Midbrain (tissue), 1 donor: ENCODE data around the gene MICAL3.
"Not testable (repeated sequence)": the region's sequence is repeated elsewhere in the genome, so short reads cannot be mapped to it uniquely, and the experiment has no call there.

Experiments used
- DNase-seq: peaks from one replicate; lab custom pipeline; 2025; lab: John Stamatoyannopoulos, UW

MICAL3 gene

DNA sequence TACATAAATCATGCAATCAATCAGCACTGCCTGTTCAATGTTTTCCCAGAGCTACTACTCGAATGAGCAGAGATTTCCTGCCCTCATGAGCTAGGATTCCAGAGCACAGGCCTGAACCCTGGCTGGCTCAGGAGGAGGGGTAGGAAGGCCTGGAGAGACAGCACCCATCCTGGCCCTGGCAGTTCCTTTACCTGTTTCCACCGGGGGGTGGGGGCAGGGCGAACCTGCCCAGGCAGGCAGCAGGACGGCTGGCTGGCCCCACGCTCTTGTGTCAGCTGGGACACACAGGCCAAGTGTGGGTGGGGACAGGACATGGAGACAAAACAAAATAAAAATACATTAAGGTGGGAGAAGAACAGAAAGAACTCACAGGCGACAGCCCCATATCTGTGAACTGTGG, 140.3 kb downstream of the MICAL3 start:
- no peak for DNase-seq

DNA sequence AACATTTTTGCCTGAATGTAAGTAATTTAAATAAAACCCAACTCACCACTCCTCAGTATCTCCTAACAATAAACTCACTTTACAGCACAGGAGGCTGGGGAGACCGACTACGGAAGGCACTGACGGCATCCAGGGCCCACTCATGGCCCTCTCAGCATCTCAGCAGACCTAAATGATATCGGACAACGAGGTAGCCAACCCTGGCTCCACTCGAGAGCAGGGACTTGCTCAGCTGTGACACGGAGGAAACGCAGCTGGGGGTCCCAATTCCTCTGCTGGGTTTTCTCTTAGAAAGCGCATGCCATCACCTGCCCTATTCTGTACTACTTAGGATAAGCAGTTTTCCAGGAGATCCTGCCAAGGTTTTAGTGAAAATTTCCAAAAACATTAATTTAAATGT, 141.0 kb downstream of the MICAL3 start:
- DNase-seq, result no peak

DNA sequence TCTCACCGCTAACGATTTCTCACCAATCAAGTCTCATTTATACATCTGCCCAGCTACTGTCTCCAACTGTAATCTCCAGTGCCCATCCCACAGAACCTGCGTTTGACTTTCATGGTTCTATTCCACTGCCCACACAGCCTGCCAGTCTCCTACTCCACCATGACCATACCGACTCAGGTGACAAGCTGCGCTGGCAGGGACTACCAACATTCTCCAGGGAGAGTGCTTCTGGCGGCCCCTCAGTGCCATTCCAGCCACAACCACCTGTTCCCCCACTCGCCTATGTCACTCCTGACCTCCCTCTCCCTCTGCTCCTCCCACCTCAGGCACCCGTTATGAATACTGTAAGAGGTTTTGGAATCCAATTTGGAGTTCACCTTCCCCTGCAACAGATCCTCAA, 141.6 kb downstream of the MICAL3 start:
- DNase-seq, result no peak

GRCh38 chr22:17882162-17882561, 142.2 kb downstream of the MICAL3 start:
- no peak for DNase-seq

- DNase-seq, result no peak
Observed at GRCh38 chr22:17881366-17881765, 143.0 kb downstream of the MICAL3 start.

DNA sequence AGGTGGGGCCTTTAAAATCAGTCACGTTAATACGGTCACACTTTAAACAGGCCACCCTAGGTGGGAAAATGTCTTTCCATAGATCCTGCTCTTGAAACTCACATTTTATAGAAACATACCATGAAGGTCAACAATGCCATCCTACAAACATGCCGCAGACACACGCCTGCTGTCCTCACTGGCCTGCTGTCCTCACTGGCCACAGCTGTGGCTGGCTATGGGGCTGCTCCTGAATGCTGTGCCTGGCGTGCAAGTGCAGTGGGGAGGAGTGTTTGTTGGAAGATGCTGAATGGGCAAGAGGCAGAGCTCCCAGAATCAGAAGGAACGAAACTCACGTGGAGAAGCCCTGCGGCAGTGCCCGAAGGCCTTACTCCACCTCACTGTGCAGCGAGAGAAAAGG, 143.9 kb downstream of the MICAL3 start:
- DNase-seq, result no peak

DNA sequence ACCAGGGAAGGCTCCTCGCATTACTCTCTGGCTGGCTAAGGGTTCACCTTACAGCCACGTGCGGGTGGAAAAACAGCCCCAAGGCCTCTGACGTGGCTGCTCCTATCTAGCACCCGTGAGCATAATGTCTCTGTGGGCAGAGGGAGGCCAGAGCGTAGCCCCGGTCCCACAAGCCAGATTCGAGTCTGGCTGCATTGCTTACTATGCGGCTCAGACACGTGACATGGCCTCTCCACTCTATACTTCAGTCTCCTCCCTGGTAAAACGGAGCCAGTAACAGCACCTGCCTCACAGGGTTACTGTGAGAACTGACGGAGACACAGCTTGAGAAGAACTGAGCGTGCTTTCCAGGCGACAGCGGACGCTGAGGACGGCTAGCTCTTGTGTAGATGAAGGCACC, 144.3 kb downstream of the MICAL3 start:
- DNase-seq, result no peak

- no peak for DNase-seq
Observed at GRCh38 chr22:17878941-17879340, 145.4 kb downstream of the MICAL3 start.

- DNase-seq, result no peak
Observed at GRCh38 chr22:17878186-17878694, 146.1 kb downstream of the MICAL3 start.

DNA sequence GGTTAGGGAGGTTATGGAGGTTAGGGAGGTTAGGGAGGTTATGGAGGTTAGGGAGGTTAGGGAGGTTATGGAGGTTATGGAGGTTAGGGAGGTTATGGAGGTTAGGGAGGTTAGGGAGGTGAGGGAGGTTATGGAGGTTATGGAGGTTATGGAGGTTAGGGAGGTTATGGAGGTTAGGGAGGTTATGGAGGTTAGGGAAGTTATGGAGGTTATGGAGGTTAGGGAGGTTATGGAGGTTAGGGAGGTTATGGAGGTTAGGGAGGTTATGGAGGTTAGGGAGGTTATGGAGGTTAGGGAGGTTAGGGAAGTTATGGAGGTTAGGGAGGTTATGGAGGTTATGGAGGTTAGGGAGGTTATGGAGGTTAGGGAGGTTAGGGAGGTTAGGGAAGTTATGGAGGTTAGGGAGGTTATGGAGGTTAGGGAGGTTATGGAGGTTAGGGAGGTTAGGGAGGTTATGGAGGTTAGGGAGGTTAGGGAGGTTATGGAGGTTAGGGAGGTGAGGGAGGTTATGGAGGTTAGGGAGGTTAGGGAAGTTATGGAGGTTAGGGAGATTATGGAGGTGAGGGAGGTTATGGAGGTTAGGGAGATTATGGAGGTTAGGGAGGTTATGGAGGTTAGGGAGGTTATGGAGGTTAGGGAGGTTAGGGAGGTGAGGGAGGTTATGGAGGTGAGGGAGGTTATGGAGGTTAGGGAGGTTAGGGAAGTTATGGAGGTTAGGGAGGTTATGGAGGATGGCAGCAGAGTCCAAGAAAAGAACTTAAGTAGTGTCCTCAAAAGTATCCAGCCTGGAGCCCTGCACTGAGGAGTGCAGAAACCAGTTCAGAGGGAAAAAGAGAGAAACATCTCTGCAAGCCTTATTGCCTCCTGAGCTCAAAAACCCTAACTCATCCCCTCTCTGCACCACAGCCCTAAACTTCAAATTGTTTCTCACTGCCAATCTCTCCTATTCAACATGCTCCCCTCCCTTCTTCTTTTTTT, 147.2 kb downstream of the MICAL3 start:
- not testable (repeated sequence) for DNase-seq

GRCh38 chr22:17876306-17876831, 148.0 kb downstream of the MICAL3 start:
- DNase-seq, result no peak

GRCh38 chr22:17875631-17876030, 148.7 kb downstream of the MICAL3 start:
- no peak for DNase-seq

DNA sequence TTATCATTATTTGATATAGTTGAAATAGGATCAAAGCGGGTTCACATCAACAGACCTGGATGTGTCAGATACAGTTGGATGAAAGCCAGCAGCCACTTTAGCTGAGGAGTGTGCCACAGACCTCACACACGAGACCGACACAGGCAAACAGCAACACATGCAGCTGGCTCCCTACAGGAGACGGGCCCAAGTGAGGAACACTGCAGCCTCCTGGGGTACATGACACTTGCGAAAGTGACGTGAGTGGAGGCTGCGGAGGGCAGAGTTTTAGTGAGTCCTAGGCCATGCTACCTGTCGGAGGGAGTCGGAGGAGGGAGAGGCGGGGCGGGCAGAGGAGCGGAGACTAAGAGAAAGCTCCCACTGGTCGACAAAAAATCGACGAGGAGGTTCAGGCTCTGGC, 149.2 kb downstream of the MICAL3 start:
- DNase-seq, result no peak

- DNase-seq, result no peak
Observed at GRCh38 chr22:17874231-17874905, 150.0 kb downstream of the MICAL3 start.

DNA sequence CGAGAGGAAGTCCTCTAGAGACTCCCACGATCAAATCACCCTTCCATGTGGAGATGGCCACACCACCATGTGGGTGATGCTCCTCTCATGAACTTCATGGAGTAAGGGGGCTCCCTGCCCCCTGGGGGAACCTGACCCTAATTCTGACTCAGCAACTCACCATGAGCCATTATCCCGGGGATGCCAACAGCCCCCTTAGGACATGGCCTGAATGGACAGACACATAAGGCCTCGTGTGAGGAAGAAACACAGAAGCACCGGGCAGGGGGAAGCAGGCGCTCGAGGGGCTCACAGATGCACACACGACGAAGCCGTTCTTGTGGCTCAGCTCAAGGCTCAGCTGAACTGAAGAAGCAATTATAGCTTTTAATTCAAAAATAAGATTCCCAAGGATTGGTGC, 150.6 kb downstream of the MICAL3 start:
- no peak for DNase-seq

DNA sequence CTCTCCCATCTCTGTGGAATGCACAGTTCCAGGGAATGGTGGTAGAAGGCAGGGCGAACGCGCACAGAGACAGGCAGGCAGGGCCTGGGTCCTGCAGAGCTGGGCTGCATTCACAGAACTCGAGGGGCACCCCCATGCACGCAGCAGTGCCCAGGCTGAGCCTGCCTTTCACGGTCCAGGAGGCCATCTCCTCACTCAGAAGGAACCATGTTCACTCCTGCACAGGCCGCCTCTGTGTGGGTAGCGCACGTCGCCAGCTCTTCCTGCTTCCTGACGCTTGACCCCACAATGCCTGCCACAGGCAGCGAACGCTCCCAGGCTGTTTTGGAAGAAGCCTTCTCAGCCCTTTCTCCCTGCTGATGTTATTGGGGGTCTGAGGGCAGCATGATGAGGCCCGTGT, 151.2 kb downstream of the MICAL3 start:
- DNase-seq, result no peak

DNA sequence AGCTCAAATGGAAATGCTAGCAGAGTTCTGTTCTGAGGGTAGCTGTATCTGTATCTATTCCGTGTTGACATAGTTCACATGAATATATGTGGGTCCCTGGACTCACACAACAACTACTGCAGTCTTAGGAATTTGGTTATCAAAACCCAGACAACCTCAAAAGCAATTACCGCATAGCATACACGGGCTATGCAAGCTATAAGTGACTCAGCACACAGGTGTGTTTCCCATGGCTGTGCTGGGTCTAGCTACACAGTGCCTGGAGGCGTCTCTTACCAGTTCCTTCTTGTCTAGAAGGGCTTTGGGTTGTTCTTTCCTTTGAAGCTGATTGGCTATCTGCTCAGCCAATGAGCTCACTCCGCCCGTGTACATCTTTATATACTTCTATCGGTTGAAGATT, 151.9 kb downstream of the MICAL3 start:
- DNase-seq, result no peak

DNA sequence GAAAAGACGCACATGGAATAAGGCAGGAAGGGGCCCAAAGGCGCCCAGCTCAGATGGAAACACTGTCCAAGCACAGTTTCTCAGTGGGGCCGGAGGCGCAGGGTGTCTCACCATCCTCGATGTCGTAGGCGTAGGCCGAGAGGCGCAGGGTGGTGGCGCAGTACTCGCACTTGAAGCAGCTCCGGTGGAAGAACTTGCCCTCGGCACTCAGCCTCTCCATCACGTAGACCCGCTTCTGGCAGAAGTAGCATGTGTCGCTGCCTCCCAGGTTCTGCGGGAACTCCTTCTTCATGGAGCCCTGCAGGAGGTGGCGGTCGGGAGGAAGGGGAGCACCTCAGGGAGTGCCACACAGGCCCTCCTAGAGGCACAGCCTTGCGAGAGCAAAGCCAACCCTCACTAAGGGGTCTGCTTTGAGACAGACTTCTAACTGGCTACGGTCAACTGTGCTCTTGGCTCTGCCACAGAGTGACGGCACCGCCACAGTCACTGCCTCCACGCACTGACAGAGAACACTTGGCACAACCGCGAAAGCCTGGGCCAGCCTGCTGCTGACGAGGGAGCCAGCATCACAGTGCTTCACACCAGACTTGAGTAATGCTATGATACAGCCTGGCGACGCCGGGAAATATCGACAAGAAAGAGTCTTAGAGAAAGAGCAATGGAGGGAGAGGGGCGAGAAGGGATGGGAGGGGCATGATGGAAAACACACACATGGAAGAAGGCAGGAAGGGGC, 152.5 kb downstream of the MICAL3 start:
- DNase-seq, result peak; percentile 67

- no peak for DNase-seq
Observed at GRCh38 chr22:17870407-17870806, 154.0 kb downstream of the MICAL3 start.

- DNase-seq, result no peak
Observed at GRCh38 chr22:17869285-17870096, 154.9 kb downstream of the MICAL3 start.

DNA sequence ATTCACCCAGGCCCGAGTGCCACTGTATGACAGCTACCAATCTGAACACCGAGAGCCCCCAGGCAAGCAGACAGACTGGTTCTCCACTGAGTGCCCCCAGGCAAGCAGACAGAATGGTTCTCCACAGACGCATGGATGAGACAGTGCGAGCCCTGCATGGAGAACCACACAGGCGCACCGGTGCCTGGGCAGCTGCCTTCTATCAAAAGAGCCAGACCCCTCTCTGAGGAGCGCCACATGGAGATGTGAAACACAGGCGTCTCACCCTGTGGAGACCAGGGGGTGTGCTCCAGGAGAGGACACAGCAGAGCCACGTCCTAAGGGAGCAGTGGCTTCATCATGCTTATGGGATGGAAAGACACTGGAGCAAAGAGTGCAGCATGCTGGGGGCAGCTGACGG, 155.6 kb downstream of the MICAL3 start:
- no peak for DNase-seq
